Thyroid gland (tissue), 4 donors: ENCODE results near the gene PNLIPRP2. TPM values are rescaled to one million over a fixed set of nuclear protein-coding genes. Genes with fewer than 3 reads are reported as not detected.

Experiments
- DNase-seq, 2 donors: peaks; one replicate each; pipeline ENCODE4 v3.0.0-alpha.2; 2019
- H3K27ac ChIP-seq, 3 donors: fragments of 200-600 bp; sonication (generic); 1 replicate in 2 of 3; 2 replicates in 1 of 3; pipeline ENCODE4 v1.5.1; 2016 to 2019; ENCODE audit warnings: mild to moderate bottlenecking in 1 of 3, moderate library complexity in 1 of 3
- H3K27me3 ChIP-seq: fragments of 200-600 bp; sonication (generic); one replicate; pipeline ENCODE4 v1.5.1; 2019
- H3K36me3 ChIP-seq, 2 donors: fragments of 200-600 bp; sonication (generic); one replicate each; pipeline ENCODE4 v1.5.1; 2016 to 2019
- H3K4me1 ChIP-seq, 2 donors: fragments of 200-600 bp; sonication (generic); one replicate each; pipeline ENCODE4 v1.5.1; 2017 to 2019
- H3K4me3 ChIP-seq, 3 donors: fragments of 200-600 bp; sonication (generic); replicated peaks in 1 of 3; 1 replicate in 2 of 3; 2 replicates in 1 of 3; pipeline ENCODE4 v1.5.1; 2016; ENCODE audit warnings: mild to moderate bottlenecking in 1 of 3
- H3K9me3 ChIP-seq: fragments of 200-600 bp; sonication (generic); one replicate; pipeline ENCODE4 v1.5.1; 2017
- POLR2A ChIP-seq, 2 donors: fragments of 450-650 bp; IDR thresholded peaks; one replicate each; pipeline ENCODE4 v1.6.1; 2017; ENCODE audit warnings: antibody characterized with exemption in 2 of 2, mild to moderate bottlenecking in 2 of 2, moderate library complexity in 1 of 2
- WGBS, 2 donors: methylation state at CpG; one replicate each; pipeline ENCODE4 v1.1.5; 2017; 5-methylcytosine and 5-hydroxymethylcytosine counted together
- intact Hi-C: fragments of 100-400 bp; cut with DNase I; formaldehyde crosslinking; loops from one replicate; pipeline ENCODE4 v1.15.1; 2023
- total RNA-seq, 4 donors: library from RNA; depleted of rRNA; stranded (reverse); fragments of >200 nt; gene quantifications; one replicate each; pipeline ENCODE4 v1.2.3, GENCODE V29; 2016
- TF ChIP-seq, protein P1 (sequence below), 6 experiments: fragments of 200-600 bp in 3 of 6; fragments of 450-650 bp in 3 of 6; sonication (generic) in 3 of 6; IDR thresholded peaks; one replicate each; pipeline ENCODE4 v1.5.1; 2016 to 2019; ENCODE audit warnings: antibody characterized with exemption in 6 of 6, mild to moderate bottlenecking in 2 of 6, inconsistent platforms in 1 of 6, moderate library complexity in 1 of 6

Gene PNLIPRP2
- total RNA-seq, 4 donors from 2014 or later: not detected

DNA sequence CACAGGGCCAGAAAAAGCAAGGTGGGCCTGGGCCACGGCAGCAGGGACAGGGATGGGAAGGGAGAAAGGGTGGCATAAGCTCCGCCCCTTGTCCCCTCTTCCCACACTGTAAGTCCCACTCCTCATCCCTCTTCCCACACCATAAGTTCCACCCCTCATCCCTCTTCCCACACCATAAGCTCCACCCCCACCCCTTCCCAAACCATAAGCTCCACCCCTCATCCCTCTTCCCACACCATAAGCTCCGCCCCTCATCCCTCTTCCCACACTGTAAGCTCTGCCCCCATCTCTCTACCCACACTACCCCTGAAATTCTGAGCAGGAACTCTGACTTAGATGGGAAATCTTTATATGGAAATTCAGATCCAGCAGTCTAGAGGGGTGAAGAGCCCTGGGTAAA, 65.9 kb downstream of the PNLIPRP2 start:
- TF ChIP-seq, protein P1, sequence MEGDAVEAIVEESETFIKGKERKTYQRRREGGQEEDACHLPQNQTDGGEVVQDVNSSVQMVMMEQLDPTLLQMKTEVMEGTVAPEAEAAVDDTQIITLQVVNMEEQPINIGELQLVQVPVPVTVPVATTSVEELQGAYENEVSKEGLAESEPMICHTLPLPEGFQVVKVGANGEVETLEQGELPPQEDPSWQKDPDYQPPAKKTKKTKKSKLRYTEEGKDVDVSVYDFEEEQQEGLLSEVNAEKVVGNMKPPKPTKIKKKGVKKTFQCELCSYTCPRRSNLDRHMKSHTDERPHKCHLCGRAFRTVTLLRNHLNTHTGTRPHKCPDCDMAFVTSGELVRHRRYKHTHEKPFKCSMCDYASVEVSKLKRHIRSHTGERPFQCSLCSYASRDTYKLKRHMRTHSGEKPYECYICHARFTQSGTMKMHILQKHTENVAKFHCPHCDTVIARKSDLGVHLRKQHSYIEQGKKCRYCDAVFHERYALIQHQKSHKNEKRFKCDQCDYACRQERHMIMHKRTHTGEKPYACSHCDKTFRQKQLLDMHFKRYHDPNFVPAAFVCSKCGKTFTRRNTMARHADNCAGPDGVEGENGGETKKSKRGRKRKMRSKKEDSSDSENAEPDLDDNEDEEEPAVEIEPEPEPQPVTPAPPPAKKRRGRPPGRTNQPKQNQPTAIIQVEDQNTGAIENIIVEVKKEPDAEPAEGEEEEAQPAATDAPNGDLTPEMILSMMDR (IDR thresholded peaks at IDR 0.05): no peak
- TF ChIP-seq POLR2A (IDR thresholded peaks at IDR 0.05): no peak
- no peak overlapping the region for H3K4me3 ChIP-seq
- no peaks in the 10 kb centered on the region for H3K9me3 ChIP-seq
- H3K4me1 ChIP-seq: peaks cover 19 to 50% of the 10 kb centered on the region in 2 donors
- WGBS, 2 donors: 92 to 95% methylated on average over 3 of the region's 3 CpGs
- H3K27me3 ChIP-seq: no peaks in the 10 kb centered on the region
- no peaks in the 10 kb centered on the region for H3K36me3 ChIP-seq
- no peak for DNase-seq
- H3K27ac ChIP-seq: no peak overlapping the region
- intact Hi-C loops: no loop called here

DNA sequence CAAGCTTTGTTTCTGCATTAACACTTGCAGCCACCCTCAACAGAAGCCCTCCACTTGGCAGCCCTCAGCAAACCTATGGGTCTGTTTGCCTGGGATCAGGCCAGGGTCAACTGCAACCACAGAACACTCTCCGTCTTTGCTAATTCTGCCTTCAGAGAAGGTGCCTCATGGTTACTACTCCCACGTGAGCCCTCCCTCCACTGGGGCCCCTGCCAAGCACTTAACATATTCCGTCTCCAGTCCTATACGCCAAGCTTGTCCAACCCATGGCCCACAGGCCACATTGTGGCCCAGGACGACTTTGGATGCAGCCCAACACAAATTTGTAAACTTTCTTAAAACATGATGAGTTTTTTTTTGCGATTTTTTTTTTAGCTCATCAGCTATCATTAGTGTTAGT, 66.9 kb downstream of the PNLIPRP2 start:
- Histone ChIP-seq H3K27ac (no peak overlapping the region), H3K4me1 (peaks cover 25 to 51% of the 10 kb centered on the region in 2 donors), H3K27me3 (no peaks in the 10 kb centered on the region), H3K9me3 (no peaks in the 10 kb centered on the region), H3K4me3 (no peak overlapping the region), H3K36me3 (no peaks in the 10 kb centered on the region)
- WGBS, 2 donors: 72 to 75% methylated on average over 6 of the region's 6 CpGs
- no peak for DNase-seq
- intact Hi-C loops: no loop called here
- TF ChIP-seq POLR2A (IDR thresholded peaks at IDR 0.05): no peak
- TF ChIP-seq, protein P1 (IDR thresholded peaks at IDR 0.05): no peak

DNA sequence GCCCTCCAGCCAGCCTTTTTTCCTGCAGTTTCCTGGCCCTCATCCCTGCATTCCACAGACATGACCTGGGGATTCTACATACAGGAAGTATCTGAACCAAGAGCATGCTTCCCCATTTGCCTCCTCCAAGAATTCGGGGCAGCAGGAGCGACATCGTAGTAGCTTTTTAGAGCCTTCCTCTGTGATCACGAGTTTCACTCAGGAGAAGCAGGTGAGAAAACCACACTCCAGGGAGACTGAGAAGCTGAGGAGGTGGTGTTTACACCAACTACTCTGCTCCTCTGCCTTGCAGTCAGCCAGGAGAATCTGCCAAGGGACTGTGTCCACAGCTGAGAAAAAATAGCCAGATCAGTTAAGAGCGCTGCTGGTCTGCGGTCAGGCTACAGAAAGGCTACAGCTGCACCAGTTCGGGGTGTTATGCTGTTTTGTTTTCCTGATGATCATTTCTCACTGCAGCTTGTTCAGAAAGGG, 67.5 kb downstream of the PNLIPRP2 start:
- peaks cover 29 to 54% of the 10 kb centered on the region in 2 donors for H3K4me1 ChIP-seq
- no peaks in the 10 kb centered on the region for H3K9me3 ChIP-seq
- no peak for DNase-seq
- no peak overlapping the region for H3K27ac ChIP-seq
- no peaks in the 10 kb centered on the region for H3K36me3 ChIP-seq
- WGBS, 2 donors: 51 to 63% methylated on average over 7 of the region's 7 CpGs
- TF ChIP-seq, protein P1 (IDR thresholded peaks at IDR 0.05): no peak
- no peak for TF ChIP-seq POLR2A (IDR thresholded peaks at IDR 0.05)
- intact Hi-C loops: no loop called here
- H3K27me3 ChIP-seq: no peaks in the 10 kb centered on the region
- no peak overlapping the region for H3K4me3 ChIP-seq

DNA sequence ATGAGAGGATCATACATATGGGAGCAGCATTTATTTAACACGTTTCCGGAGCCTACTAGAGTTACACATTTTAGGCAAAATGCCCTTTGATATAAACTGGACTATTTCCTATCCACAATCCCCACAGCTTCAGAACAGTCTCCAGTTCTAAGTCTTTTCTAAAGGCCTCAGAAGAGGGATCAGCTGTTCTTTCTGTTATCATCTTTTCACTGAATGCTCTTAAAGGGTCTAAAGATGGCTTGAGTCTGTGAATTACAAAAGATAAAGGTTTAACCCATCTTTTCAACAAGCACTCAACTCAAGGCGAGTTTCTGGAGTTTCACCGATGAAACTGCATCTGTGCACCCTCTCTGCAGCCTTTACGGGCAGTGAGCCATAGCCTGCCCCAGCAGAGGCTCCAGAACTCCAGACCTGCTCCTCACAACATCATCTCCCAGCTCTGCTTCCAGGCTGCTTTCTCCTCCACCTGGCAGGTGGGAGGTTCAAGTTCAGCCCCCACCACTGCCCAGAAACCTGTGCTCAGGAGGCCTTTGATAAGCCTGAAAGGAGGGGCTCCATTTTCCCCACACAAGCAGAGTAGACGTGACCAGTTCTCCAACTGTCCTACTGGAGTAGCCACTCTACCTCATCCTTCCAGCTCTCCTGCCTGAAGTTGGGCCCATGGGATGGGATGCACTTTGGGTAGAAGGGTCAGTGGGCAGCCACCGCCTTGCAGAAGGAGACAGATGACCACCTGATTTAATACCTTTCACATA, 68.2 kb downstream of the PNLIPRP2 start:
- no peak for TF ChIP-seq POLR2A (IDR thresholded peaks at IDR 0.05)
- TF ChIP-seq, protein P1 (IDR thresholded peaks at IDR 0.05): no peak
- Histone ChIP-seq H3K4me1 (peaks cover 33 to 61% of the 10 kb centered on the region in 2 donors), H3K27me3 (no peaks in the 10 kb centered on the region), H3K36me3 (no peaks in the 10 kb centered on the region), H3K9me3 (no peaks in the 10 kb centered on the region), H3K4me3 (no peak overlapping the region), H3K27ac (no peak overlapping the region)
- intact Hi-C loops: no loop called here
- DNase-seq: no peak
- 78 to 80% methylated on average over 6 to 7 of the region's 7 CpGs for WGBS, 2 donors

DNA sequence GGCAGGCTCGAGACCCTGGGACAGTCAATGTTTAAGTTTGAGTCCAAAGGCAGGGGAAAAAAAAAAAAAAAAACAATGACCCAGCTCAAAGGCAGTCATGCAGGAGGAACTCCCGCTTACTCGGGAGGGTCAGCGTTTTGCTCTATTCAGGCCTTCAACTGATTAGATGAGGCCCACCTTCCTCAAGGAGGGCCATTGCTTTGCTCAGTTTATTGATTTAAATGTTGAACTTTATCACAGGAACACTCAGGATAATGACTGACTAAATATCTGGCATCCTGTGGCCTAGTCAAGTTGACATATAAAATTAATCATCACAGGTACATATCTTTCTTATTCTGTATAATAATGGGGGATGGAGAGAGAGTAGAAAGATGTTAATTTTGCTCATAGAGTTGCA, 69.0 kb downstream of the PNLIPRP2 start:
- Histone ChIP-seq H3K27me3 (no peaks in the 10 kb centered on the region), H3K9me3 (no peaks in the 10 kb centered on the region), H3K36me3 (no peaks in the 10 kb centered on the region), H3K27ac (no peak overlapping the region), H3K4me1 (peaks cover 39 to 69% of the 10 kb centered on the region in 2 donors), H3K4me3 (no peak overlapping the region)
- TF ChIP-seq POLR2A (IDR thresholded peaks at IDR 0.05): no peak
- TF ChIP-seq, protein P1 (IDR thresholded peaks at IDR 0.05): no peak
- WGBS, 2 donors: 87 to 95% methylated on average over 4 of the region's 4 CpGs
- no peak for DNase-seq
- intact Hi-C loops: loop anchor here (10.0 kb wide), 1 partner anchor 55 kb away; the partner anchor contains the start of gene HSPA12A
